Measurements from ENCODE around the gene ARMC5. TPM values are rescaled to one million over a fixed set of nuclear protein-coding genes. Genes with fewer than 3 reads are reported as not detected.

Gene ARMC5
- polyA plus RNA-seq, 1 of the 3 experiments (the other 2 are of a cell fraction), result 8.9 TPM

GRCh38 chr16:31486045-31486444 is 26.7 kb downstream of the ARMC5 start:
- CTCF ChIA-PET, result interaction anchor here (1.1 to 1.2 kb wide), 2 partner anchors 13 to 25 kb away, joined by 3 to 6 read pairs; no protein-coding TSS in a partner anchor
- Histone ChIP-seq H3K9me2 (no peaks in the 10 kb centered on the region), H2AFZ (ENCODE audit: low read depth) (no peak overlapping the region), H3K79me2 (ENCODE audit: insufficient read depth) (no peaks in the 10 kb centered on the region), H3K4me3 (ENCODE audit: low read depth in 2 of 2, low read length in 1 of 2) (no peak overlapping the region), H3K4me1 (ENCODE audit: control insufficient read depth in 1 of 2, insufficient read depth in 2 of 2, low read depth in 1 of 2, low read length in 1 of 2) (peaks cover 0 to 16% of the 10 kb centered on the region in 2 experiments; a peak in 1 of 4 replicates), H3K4me2 (no peak overlapping the region), H4K20me1 (ENCODE audit: insufficient read depth) (no peaks in the 10 kb centered on the region), H3F3A (replicated peaks; ENCODE audit: insufficient read depth) (peaks cover 7% of the 10 kb centered on the region), H3K9me3 (no peaks in the 10 kb centered on the region), H3K36me3 (replicated peaks in 1 of 2; ENCODE audit: control insufficient read depth in 1 of 2, insufficient read depth in 2 of 2, low read length in 1 of 2) (no peaks in the 10 kb centered on the region), H3K9ac (no peak overlapping the region), H3K27me3 (ENCODE audit: insufficient read depth) (no peaks in the 10 kb centered on the region), H3K27ac (ENCODE audit: low read depth in 2 of 2, low read length in 1 of 2) (no peak overlapping the region)
- POLR2A ChIA-PET, result no interaction called here
- no peak for DNase-seq
- 96% methylated on average over 5 of the region's 5 CpGs for WGBS (ENCODE audit: low lambda C conversion rate)
- TF ChIP-seq, protein P1, sequence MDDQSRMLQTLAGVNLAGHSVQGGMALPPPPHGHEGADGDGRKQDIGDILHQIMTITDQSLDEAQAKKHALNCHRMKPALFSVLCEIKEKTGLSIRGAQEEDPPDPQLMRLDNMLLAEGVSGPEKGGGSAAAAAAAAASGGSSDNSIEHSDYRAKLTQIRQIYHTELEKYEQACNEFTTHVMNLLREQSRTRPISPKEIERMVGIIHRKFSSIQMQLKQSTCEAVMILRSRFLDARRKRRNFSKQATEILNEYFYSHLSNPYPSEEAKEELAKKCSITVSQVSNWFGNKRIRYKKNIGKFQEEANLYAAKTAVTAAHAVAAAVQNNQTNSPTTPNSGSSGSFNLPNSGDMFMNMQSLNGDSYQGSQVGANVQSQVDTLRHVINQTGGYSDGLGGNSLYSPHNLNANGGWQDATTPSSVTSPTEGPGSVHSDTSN (IDR thresholded peaks at IDR 0.05), result no peak
- no peak for TF ChIP-seq CTCF (IDR thresholded peaks at IDR 0.05)
- no peak for TF ChIP-seq CHD2 (IDR thresholded peaks at IDR 0.05; ENCODE audit: low read length, partially characterized antibody)

DNA sequence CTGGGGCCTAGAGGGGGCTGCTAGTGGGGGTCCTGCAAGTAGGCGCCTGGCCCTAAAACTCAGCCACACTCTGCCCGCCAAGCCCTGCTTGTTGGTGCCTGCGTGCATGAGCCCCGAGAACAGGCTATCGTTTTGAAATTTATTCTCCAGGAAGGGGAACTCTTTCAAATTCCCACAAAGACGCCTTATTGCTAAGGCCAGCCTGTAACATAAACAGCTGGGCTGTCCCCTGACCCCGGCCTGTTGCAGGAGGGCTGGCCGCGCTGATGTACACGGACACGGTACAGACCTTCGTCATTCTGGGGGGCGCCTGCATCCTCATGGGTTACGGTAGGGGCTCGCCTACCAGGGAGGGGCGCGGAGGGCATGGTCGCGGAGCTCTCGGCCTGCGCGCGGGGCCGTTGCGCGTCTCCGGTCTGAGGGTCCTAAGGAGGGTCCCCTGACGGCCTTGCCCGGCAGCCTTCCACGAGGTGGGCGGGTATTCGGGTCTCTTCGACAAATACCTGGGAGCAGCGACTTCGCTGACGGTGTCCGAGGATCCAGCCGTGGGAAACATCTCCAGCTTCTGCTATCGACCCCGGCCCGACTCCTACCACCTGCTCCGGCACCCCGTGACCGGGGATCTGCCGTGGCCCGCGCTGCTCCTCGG is 27.9 kb downstream of the ARMC5 start:
- peaks cover 0 to 16% of the 10 kb centered on the region in 2 experiments; a peak in 1 of 4 replicates for H3K4me1 ChIP-seq (ENCODE audit: control insufficient read depth in 1 of 2, insufficient read depth in 2 of 2, low read depth in 1 of 2, low read length in 1 of 2)
- H3K27ac ChIP-seq (ENCODE audit: low read depth in 2 of 2, low read length in 1 of 2), result no peak overlapping the region
- ChIA-PET POLR2A (interaction anchor here (0.7 to 2.5 kb wide), 7 partner anchors 8 to 36 kb away, joined by 3 to 9 read pairs (median 6); partner anchors contain the start of gene RUSF1), CTCF (interaction anchor here (1.0 to 2.4 kb wide), 3 partner anchors 14 to 213 kb away, joined by 3 to 10 read pairs (median 7); no protein-coding TSS in a partner anchor)
- H2AFZ ChIP-seq (ENCODE audit: low read depth), result no peak overlapping the region; the same call in 1 of the 2 replicates
- H3K9me2 ChIP-seq, result no peaks in the 10 kb centered on the region
- DNase-seq, result no peak
- H3K9me3 ChIP-seq, result no peaks in the 10 kb centered on the region
- no peaks in the 10 kb centered on the region for H3K27me3 ChIP-seq (ENCODE audit: insufficient read depth)
- H3K36me3 ChIP-seq (replicated peaks in 1 of 2; ENCODE audit: control insufficient read depth in 1 of 2, insufficient read depth in 2 of 2, low read length in 1 of 2), result peaks cover 0 to 3% of the 10 kb centered on the region in 2 experiments
- WGBS (ENCODE audit: low lambda C conversion rate), result 74% methylated on average over 10 of the region's 48 CpGs
- no peaks in the 10 kb centered on the region for H3K79me2 ChIP-seq (ENCODE audit: insufficient read depth)
- no peak overlapping the region for H3K9ac ChIP-seq
- no peaks in the 10 kb centered on the region for H4K20me1 ChIP-seq (ENCODE audit: insufficient read depth)
- H3K4me2 ChIP-seq, result peak overlapping the region; percentile 83
- H3F3A ChIP-seq (replicated peaks; ENCODE audit: insufficient read depth), result peaks cover 1% of the 10 kb centered on the region
- TF ChIP-seq NRF1 (IDR thresholded peaks at IDR 0.05; ENCODE audit: low read depth, low read length) (no peak), EZH2phosphoT487 (IDR thresholded peaks at IDR 0.05; ENCODE audit: borderline replicate concordance, low read depth) (no peak), CTCF (IDR thresholded peaks at IDR 0.05) (no peak), SMC3 (IDR thresholded peaks at IDR 0.05; ENCODE audit: low read depth, low read length) (no peak), GABPA (IDR thresholded peaks at IDR 0.05; ENCODE audit: low read depth) (no peak), FOSL2 (IDR thresholded peaks at IDR 0.05; ENCODE audit: borderline replicate concordance, low read depth) (no peak), FOXJ3 (CRISPR knock-in tag; IDR thresholded peaks at IDR 0.05) (no peak), NFIC (IDR thresholded peaks at IDR 0.05; ENCODE audit: borderline replicate concordance) (no peak), RCOR1 (IDR thresholded peaks at IDR 0.05; ENCODE audit: low read length) (no peak), MAX (IDR thresholded peaks at IDR 0.05; ENCODE audit: low read depth) (no peak), MEF2A (IDR thresholded peaks at IDR 0.05; ENCODE audit: borderline replicate concordance, low read depth) (no peak), ZBTB33 (IDR thresholded peaks at IDR 0.05; ENCODE audit: borderline replicate concordance, low read depth) (no peak), CHD2 (IDR thresholded peaks at IDR 0.05; ENCODE audit: low read length, partially characterized antibody) (no peak)
- TF ChIP-seq, protein P1 (IDR thresholded peaks at IDR 0.05), result no peak
- H3K4me3 ChIP-seq (ENCODE audit: low read depth in 2 of 2, low read length in 1 of 2), result peak overlapping the region; percentile 50 to 57
